CD4-positive, CD25-positive, alpha-beta regulatory T cell (primary cell): Measurements from ENCODE around the gene ANAPC16. TPM values are rescaled to one million over a fixed set of nuclear protein-coding genes. Genes with fewer than 3 reads are reported as not detected.
A peak's percentile ranks its signal among the peaks of the same experiment; 100 is the strongest.

Experiments used
- ATAC-seq, 2 donors: fragments of 150-1000 bp; cut with Tn5 transposase; one replicate each; pipeline ENCODE4 v1.10.0; 2021; ENCODE audit warnings: low read depth in 2 of 2, moderate number of reproducible peaks in 2 of 2, moderate library complexity in 1 of 2
- DNase-seq, 3 donors: peaks; one replicate each; pipeline versions ENCODE4 v3.0.0 to v3.0.0-alpha.2; 2012 to 2022; ENCODE audit warnings: mixed read lengths in 1 of 3
- H3K27ac ChIP-seq: one replicate; pipeline ENCODE4 v1.7.0; 2013; ENCODE audit warnings: mild to moderate bottlenecking, low read length; ENCODE audit not compliant: insufficient read depth, poor library complexity, severe bottlenecking
- H3K27me3 ChIP-seq: one replicate; pipeline ENCODE4 v1.7.0; 2013; ENCODE audit warnings: low read length; ENCODE audit not compliant: control insufficient read depth, insufficient read depth
- H3K36me3 ChIP-seq: one replicate; pipeline ENCODE4 v1.7.0; 2013; ENCODE audit warnings: mild to moderate bottlenecking, low read length, moderate library complexity; ENCODE audit not compliant: control insufficient read depth, insufficient read depth
- H3K4me1 ChIP-seq: 2 replicates; pipeline ENCODE4 v1.7.0; 2013; ENCODE audit warnings: mild to moderate bottlenecking, low read length; ENCODE audit not compliant: insufficient read depth, control insufficient read depth, poor library complexity, severe bottlenecking
- H3K4me3 ChIP-seq: one replicate; pipeline ENCODE4 v1.7.0; 2013; ENCODE audit warnings: low read depth, mild to moderate bottlenecking, low read length, moderate library complexity
- H3K9me3 ChIP-seq, 2 experiments: 1 replicate in 1 of 2; 2 replicates in 1 of 2; pipeline ENCODE4 v1.7.0; 2013; ENCODE audit warnings: low read length in 2 of 2, mild to moderate bottlenecking in 1 of 2, moderate library complexity in 1 of 2; ENCODE audit not compliant: control insufficient read depth in 2 of 2
- H3K27ac Mint-ChIP-seq, 3 donors: one replicate each; pipeline ENCODE4 v1.8.0; 2020 to 2022; ENCODE audit warnings: mild to moderate bottlenecking in 3 of 3, mixed read lengths in 3 of 3, moderate library complexity in 2 of 3
- H3K27me3 Mint-ChIP-seq: one replicate; pipeline ENCODE4 v1.8.0; 2022; ENCODE audit warnings: mild to moderate bottlenecking, mixed read lengths
- H3K36me3 Mint-ChIP-seq: one replicate; pipeline ENCODE4 v1.8.0; 2020; ENCODE audit warnings: mixed read lengths
- H3K4me1 Mint-ChIP-seq, 4 donors: one replicate each; pipeline ENCODE4 v1.8.0; 2020 to 2022; ENCODE audit warnings: mixed read lengths in 4 of 4, mild to moderate bottlenecking in 1 of 4
- H3K4me3 Mint-ChIP-seq, 4 donors: one replicate each; pipeline ENCODE4 v1.8.0; 2020 to 2022; ENCODE audit warnings: mild to moderate bottlenecking in 4 of 4, mixed read lengths in 4 of 4, moderate library complexity in 3 of 4
- H3K9me3 Mint-ChIP-seq, 7 donors: one replicate each; pipeline ENCODE4 v1.8.0; 2020 to 2022; ENCODE audit warnings: mixed read lengths in 7 of 7, mild to moderate bottlenecking in 3 of 7, moderate library complexity in 2 of 7
- polyA plus RNA-seq, 4 donors: library from polyadenylated mRNA; unstranded; fragments of 300-500 nt; fragmentation: Illumina TruSeq; gene quantifications; one replicate each; pipeline ENCODE4 v1.2.3, GENCODE V29; 2021
- total RNA-seq: library from RNA; stranded (reverse); gene quantifications from one replicate; pipeline ENCODE4 v1.2.3, GENCODE V29; 2022

ANAPC16 gene
- total and polyA plus RNA-seq, 5 donors from 2014 or later: 86.6 to 361 (median 285) TPM

DNA sequence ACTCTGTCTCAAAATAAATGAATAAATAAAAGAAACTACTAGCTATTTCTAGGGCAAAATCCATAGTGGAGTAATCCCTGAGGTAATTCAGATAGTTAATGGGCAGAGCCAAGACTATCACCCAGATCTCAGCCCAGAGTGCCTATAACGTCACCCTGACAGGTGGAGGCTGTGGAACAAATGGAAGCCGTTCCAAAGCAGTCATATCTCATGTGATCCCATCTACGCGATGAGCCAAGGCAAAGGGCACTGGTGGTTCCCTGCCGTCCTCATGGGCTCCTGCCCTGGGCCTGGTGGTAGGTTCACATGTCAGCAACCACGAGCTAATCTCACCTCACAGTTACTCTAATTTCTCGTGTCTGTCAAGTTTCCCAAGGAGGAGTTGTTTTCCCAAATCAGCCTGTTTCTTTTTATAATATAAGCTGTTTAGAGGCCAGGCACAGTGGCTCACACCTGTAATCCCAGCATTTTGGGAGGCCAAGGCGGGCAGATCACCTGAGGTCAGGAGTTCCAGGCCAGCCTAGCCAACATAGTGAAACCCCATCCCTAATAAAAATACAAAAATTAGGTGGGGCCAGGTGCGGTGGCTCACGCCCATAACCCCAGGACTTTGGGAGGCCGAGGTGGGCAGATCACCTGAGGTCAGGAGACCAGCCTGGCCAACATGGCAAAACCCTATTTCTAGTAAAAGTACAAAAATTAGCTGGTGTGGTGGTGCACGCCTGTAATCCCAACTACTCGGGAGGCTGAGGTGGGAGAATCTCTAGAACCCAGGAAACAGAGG is 22.8 kb downstream of the ANAPC16 start:
- Mint-ChIP-seq H3K27me3 (no peaks in the 10 kb centered on the region), H3K4me3 (no peak overlapping the region), H3K4me1 (peaks cover 5 to 23% (median 18%) of the 10 kb centered on the region in 4 donors), H3K9me3 (no peaks in the 10 kb centered on the region), H3K36me3 (peaks cover 23% of the 10 kb centered on the region), H3K27ac (no peak overlapping the region)
- no peaks in the 10 kb centered on the region for H3K27me3 ChIP-seq
- no peaks in the 10 kb centered on the region for H3K9me3 ChIP-seq
- no peak overlapping the region for H3K27ac ChIP-seq
- H3K4me3 ChIP-seq: no peak overlapping the region
- peaks cover under 1% of the 10 kb centered on the region for H3K4me1 ChIP-seq
- no peak for ATAC-seq
- H3K36me3 ChIP-seq: peaks cover 26% of the 10 kb centered on the region
- no peak for DNase-seq

DNA sequence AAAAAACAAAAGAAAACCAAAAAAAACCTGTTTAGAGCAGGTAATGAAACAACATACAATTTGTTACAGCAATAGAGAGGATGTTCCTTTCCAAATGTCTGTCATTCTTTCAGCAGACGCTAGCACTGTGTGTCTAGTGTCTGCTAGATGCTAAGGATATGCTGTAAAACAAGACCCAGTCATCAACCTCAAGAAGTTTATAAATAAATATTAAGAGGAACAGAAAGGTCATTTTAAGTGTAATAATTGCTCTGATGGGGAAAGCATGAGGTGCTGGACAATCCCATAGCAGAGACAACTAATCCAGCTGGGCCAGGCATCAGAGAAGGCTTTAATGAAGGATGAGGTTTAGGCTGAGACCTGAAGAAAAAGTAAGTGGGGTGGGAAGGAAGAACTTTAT is 23.6 kb downstream of the ANAPC16 start:
- peaks cover 19% of the 10 kb centered on the region for H3K36me3 ChIP-seq
- no peaks in the 10 kb centered on the region for H3K27me3 Mint-ChIP-seq
- H3K27ac Mint-ChIP-seq: peak overlapping the region in 2 of 3 donors; percentile 74 to 86
- H3K4me1 ChIP-seq: peaks cover 9% of the 10 kb centered on the region
- no peaks in the 10 kb centered on the region for H3K9me3 Mint-ChIP-seq
- DNase-seq (no peak), ATAC-seq (no peak)
- no peak overlapping the region for H3K27ac ChIP-seq
- H3K36me3 Mint-ChIP-seq: peaks cover 20% of the 10 kb centered on the region
- no peak overlapping the region for H3K4me3 Mint-ChIP-seq
- peaks cover 9 to 32% (median 24%) of the 10 kb centered on the region in 4 donors for H3K4me1 Mint-ChIP-seq
- no peaks in the 10 kb centered on the region for H3K9me3 ChIP-seq
- H3K27me3 ChIP-seq: no peaks in the 10 kb centered on the region
- H3K4me3 ChIP-seq: no peak overlapping the region

DNA sequence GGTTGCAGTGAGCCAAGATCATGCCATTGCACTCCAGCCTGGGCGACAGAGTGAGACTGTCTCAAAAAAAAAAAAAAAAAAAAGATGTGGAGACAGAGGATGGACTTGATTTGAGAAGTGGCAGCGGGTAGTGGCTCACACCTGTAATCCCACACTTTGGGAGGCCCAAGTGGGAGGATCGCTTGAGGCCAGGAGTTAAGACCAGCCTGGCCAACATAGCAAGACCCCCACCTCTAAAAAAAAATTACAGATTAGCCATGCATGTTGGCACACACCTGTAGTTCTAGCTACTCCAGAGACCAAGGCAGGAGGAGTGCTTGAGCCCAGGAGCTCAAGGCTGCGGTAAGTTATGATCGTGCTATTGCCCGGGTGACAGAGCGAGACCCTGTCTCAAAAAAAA is 24.6 kb downstream of the ANAPC16 start:
- peaks cover 17% of the 10 kb centered on the region for H3K36me3 Mint-ChIP-seq
- Histone ChIP-seq H3K4me3 (no peak overlapping the region), H3K27ac (no peak overlapping the region), H3K4me1 (peaks cover 15% of the 10 kb centered on the region), H3K36me3 (peaks cover 14% of the 10 kb centered on the region), H3K27me3 (no peaks in the 10 kb centered on the region), H3K9me3 (no peaks in the 10 kb centered on the region)
- no peaks in the 10 kb centered on the region for H3K27me3 Mint-ChIP-seq
- H3K4me3 Mint-ChIP-seq: no peak overlapping the region
- H3K4me1 Mint-ChIP-seq: peaks cover 10 to 41% (median 30%) of the 10 kb centered on the region in 4 donors
- ATAC-seq (no peak), DNase-seq (no peak)
- H3K9me3 Mint-ChIP-seq: no peaks in the 10 kb centered on the region
- peak overlapping the region in 1 of 3 donors; percentile 15 for H3K27ac Mint-ChIP-seq

DNA sequence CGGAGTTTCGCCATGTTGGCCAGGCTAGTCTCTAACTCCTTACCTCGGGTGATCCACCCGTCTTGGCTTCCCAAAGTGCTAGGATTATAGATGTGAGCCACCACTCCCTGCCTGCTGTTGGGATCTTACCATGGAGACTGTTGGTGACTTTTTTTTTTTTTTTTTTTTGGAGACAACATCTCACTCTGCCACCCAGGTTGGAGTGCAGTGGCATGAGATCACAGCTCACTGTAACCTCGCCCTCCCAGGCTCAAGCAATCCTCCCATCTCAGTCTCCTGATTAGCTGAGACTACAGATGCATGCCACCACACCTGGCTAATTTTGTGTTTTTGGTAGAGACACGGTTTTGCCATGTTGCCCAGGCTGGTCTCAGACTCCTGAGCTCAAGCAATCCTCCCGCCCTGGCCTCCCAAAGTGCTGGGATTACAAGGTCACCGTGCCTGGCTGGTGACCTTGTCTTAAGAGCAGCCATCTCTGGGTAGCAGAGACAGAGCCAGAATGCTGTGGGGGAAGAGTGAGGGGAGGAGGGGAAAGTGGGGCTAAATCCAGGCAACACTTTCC is 26.0 kb downstream of the ANAPC16 start:
- no peak overlapping the region for H3K27ac ChIP-seq
- Mint-ChIP-seq H3K9me3 (no peaks in the 10 kb centered on the region), H3K27ac (peak overlapping the region in 2 of 3 donors; percentile 75 to 86), H3K27me3 (no peaks in the 10 kb centered on the region), H3K4me3 (peak overlapping the region in 1 of 4 donors; percentile 50), H3K4me1 (peaks cover 14 to 53% (median 38%) of the 10 kb centered on the region in 4 donors), H3K36me3 (peaks cover 9% of the 10 kb centered on the region)
- peaks cover 4% of the 10 kb centered on the region for H3K36me3 ChIP-seq
- no peaks in the 10 kb centered on the region for H3K9me3 ChIP-seq
- H3K27me3 ChIP-seq: no peaks in the 10 kb centered on the region
- no peak overlapping the region for H3K4me3 ChIP-seq
- no peak for DNase-seq
- ATAC-seq: no peak
- peaks cover 23% of the 10 kb centered on the region for H3K4me1 ChIP-seq

DNA sequence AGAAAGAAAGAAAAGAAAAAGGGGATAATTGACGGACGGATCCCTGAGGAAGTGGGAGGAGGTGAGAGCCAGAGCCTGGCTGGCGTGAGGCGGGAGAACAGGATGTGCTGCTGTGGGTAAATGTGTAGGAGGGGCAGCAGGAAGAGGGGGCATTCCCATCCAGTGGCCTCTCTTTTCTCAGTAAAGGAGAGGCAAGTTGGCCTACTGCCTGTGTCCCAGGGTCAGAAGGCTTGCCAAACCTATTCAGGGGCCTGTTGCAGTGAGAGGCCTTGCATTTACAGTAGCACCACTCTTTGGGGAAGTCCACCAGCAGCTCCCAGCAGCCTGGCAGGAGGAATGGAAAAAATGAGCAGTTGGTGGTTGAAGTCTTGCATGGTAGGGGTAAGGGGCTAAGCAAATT is 26.9 kb downstream of the ANAPC16 start:
- H3K4me1 Mint-ChIP-seq: peaks cover 14 to 62% (median 44%) of the 10 kb centered on the region in 4 donors
- no peaks in the 10 kb centered on the region for H3K36me3 ChIP-seq

DNA sequence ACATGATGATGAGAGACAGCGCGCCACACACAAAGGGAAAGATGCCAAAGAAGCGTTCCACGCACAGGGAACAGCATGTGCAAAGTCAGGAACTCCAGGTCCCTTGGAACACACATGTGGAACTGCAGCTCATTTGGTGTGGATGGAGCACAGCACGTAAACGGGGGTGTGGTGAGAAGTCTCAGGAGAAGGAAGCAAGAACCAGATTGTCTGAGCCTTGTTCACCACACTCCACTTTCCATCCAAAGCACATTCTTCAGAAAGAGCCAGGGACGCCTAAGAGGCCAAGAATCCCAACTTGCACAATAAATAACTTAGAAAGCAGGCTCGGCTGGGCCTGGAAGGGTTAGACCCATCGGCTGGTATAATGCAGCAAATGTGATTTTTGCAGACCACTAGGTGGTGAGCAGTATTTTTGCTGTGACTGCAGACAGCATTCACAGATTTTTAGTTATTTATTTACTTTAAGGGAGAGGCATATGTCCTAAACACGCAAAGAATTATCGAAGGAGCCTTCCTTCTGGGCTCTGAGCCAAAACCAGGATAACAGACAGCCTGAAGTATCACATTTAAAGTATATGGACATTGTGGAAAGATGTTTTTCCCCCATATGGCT is 28.1 kb downstream of the ANAPC16 start:
- no peak overlapping the region for H3K4me3 ChIP-seq
- H3K27ac Mint-ChIP-seq: peak overlapping the region; percentile 48 to 97 (median 87)
- DNase-seq: no peak

More for the DNA sequence above, 26.9 kb downstream of the ANAPC16 start:
- DNase-seq: no peak
- Histone ChIP-seq H3K27ac (no peak overlapping the region), H3K27me3 (no peaks in the 10 kb centered on the region), H3K9me3 (no peaks in the 10 kb centered on the region), H3K4me1 (peaks cover 32% of the 10 kb centered on the region), H3K4me3 (no peak overlapping the region)
- Mint-ChIP-seq H3K27me3 (no peaks in the 10 kb centered on the region), H3K9me3 (no peaks in the 10 kb centered on the region), H3K36me3 (peaks cover 6% of the 10 kb centered on the region), H3K4me3 (peak overlapping the region in 1 of 4 donors; percentile 43), H3K27ac (peak overlapping the region; percentile 62 to 86 (median 85))
- ATAC-seq: no peak

DNA sequence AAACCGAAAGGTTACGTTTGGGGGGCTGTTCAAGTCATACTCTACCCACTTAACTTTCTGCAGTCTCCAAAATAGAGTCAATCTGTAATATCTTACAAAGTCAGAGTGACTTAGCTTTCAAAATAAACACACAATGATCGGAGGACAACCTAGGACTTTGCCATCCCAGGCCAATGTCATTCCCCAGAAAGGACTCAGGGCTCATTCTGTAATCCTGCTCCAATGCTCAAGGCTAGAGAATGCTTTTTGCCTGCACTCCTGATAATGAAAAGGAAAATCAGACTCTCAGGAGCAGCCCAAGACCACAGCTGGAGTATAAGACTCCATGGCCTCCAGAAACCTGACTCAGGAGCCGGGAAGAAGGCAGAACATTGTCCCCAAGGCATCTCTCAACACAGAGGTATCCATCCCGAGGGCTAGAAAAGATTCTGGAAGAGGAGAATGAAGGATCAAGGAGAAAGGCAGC is 28.8 kb downstream of the ANAPC16 start:
- no peaks in the 10 kb centered on the region for H3K27me3 ChIP-seq
- Mint-ChIP-seq H3K27ac (peak overlapping the region; percentile 48 to 97 (median 87)), H3K27me3 (no peaks in the 10 kb centered on the region), H3K4me1 (peaks cover 20 to 74% (median 55%) of the 10 kb centered on the region in 4 donors), H3K4me3 (peak overlapping the region in 2 of 4 donors; percentile 0 to 52), H3K36me3 (peaks cover 3% of the 10 kb centered on the region), H3K9me3 (peaks cover 0 to 3% (median 0%) of the 10 kb centered on the region in 7 donors)
- H3K9me3 ChIP-seq: no peaks in the 10 kb centered on the region
- DNase-seq (no peak), ATAC-seq (no peak)
- no peak overlapping the region for H3K4me3 ChIP-seq
- no peak overlapping the region for H3K27ac ChIP-seq
- H3K4me1 ChIP-seq: peaks cover 52% of the 10 kb centered on the region
- no peaks in the 10 kb centered on the region for H3K36me3 ChIP-seq

More for the DNA sequence above, 28.1 kb downstream of the ANAPC16 start:
- Mint-ChIP-seq H3K36me3 (peaks cover 6% of the 10 kb centered on the region), H3K4me3 (peak overlapping the region in 3 of 4 donors; percentile 0 to 52 (median 8)), H3K9me3 (peaks cover 0 to 3% (median 0%) of the 10 kb centered on the region in 7 donors), H3K4me1 (peaks cover 20 to 75% (median 55%) of the 10 kb centered on the region in 4 donors), H3K27me3 (no peaks in the 10 kb centered on the region)
- no peak for ATAC-seq
- no peak overlapping the region for H3K27ac ChIP-seq
- H3K27me3 ChIP-seq: no peaks in the 10 kb centered on the region
- H3K9me3 ChIP-seq: no peaks in the 10 kb centered on the region
- H3K4me1 ChIP-seq: peaks cover 45% of the 10 kb centered on the region
- no peaks in the 10 kb centered on the region for H3K36me3 ChIP-seq
